BLaER1 (cell line): ENCODE data around the gene FHAD1.

Experiments used
- H3K27ac ChIP-seq: shearing (Covaris generic); formaldehyde crosslinking; 2 replicates; pipeline ENCODE4 v1.8.1; 2022
- H3K27me3 ChIP-seq: shearing (Covaris generic); formaldehyde crosslinking; 2 replicates; pipeline ENCODE4 v1.8.1; 2022
- H3K36me3 ChIP-seq: shearing (Covaris generic); formaldehyde crosslinking; 2 replicates; pipeline ENCODE4 v1.8.1; 2022
- H3K4me1 ChIP-seq: shearing (Covaris generic); formaldehyde crosslinking; 2 replicates; pipeline ENCODE4 v1.8.1; 2022
- H3K4me2 ChIP-seq: shearing (Covaris generic); formaldehyde crosslinking; 2 replicates; pipeline ENCODE4 v1.8.1; 2022
- H3K4me3 ChIP-seq: shearing (Covaris generic); formaldehyde crosslinking; 2 replicates; pipeline ENCODE4 v1.8.1; 2022
- H3K9ac ChIP-seq: shearing (Covaris generic); formaldehyde crosslinking; 2 replicates; pipeline ENCODE4 v1.8.1; 2022
- H3K9me3 ChIP-seq: shearing (Covaris generic); formaldehyde crosslinking; 2 replicates; pipeline ENCODE4 v1.8.1; 2022
- H4K20me1 ChIP-seq: shearing (Covaris generic); formaldehyde crosslinking; 2 replicates; pipeline ENCODE4 v1.8.1; 2022
- Cebpa-rat ChIP-seq: shearing (Covaris generic); IDR thresholded peaks from 2 replicates; pipeline ENCODE4 v1.8.1; 2022

Gene FHAD1

GRCh38 chr1:15446212-15446611, 199.2 kb downstream of the FHAD1 start:
- Histone ChIP-seq H3K27me3 (no peaks in the 10 kb centered on the region), H4K20me1 (no peaks in the 10 kb centered on the region; the same call in 1 of the 2 replicates), H3K9me3 (no peaks in the 10 kb centered on the region), H3K4me1 (peaks cover 43% of the 10 kb centered on the region), H3K36me3 (no peaks in the 10 kb centered on the region), H3K4me3 (no peak overlapping the region), H3K9ac (no peak overlapping the region), H3K27ac (no peak overlapping the region), H3K4me2 (peak overlapping the region; percentile 77; the same call in 1 of the 2 replicates)
- TF ChIP-seq Cebpa-rat, result no peak
